COLO668 (cell line): Measurements from ENCODE around the gene TERF2IP.

Source experiments
- DNase-seq: peaks from one replicate; lab custom pipeline; 2025; ENCODE audit not compliant: unreplicated experiment; lab: John Stamatoyannopoulos, UW

Gene TERF2IP

GRCh38 chr16:75647492-75648264 is at the start of gene TERF2IP, which contains the start of gene KARS1:
Gene TERF2IP, plus strand, starts transcription at chr16:75647773. Its CDS starts 110 bp downstream, at chr16:75647883.
Gene KARS1, minus strand, starts transcription at chr16:75647665. Its CDS starts 26 bp downstream, at chr16:75647639.
- DNase-seq = peak; percentile 92

- DNase-seq = no peak
Observed at GRCh38 chr16:75599452-75600277, 47.9 kb upstream of the TERF2IP start.

- DNase-seq = no peak
Observed at GRCh38 chr16:75603241-75603640, 44.3 kb upstream of the TERF2IP start.

GRCh38 chr16:75606507-75606906 is 41.1 kb upstream of the TERF2IP start:
- DNase-seq = no peak

GRCh38 chr16:75614066-75614897 is 33.3 kb upstream of the TERF2IP start:
- DNase-seq = no peak

GRCh38 chr16:75615619-75616018 is 32.0 kb upstream of the TERF2IP start:
- no peak for DNase-seq

GRCh38 chr16:75616521-75617010 is 31.0 kb upstream of the TERF2IP start:
- DNase-seq = no peak

GRCh38 chr16:75617121-75617520 is 30.5 kb upstream of the TERF2IP start:
- no peak for DNase-seq

GRCh38 chr16:75618780-75619179 is 28.8 kb upstream of the TERF2IP start:
- DNase-seq = no peak

GRCh38 chr16:75620326-75621169 is 27.0 kb upstream of the TERF2IP start:
- no peak for DNase-seq

- DNase-seq = no peak
Observed at GRCh38 chr16:75621170-75621477, 26.4 kb upstream of the TERF2IP start.

GRCh38 chr16:75622761-75623605 is 24.6 kb upstream of the TERF2IP start, which contains the start of gene ADAT1:
Gene ADAT1, minus strand, starts transcription at chr16:75623281. Its CDS starts 2,482 bp downstream, at chr16:75620799.
- DNase-seq = peak; percentile 98

- DNase-seq = no peak
Observed at GRCh38 chr16:75624921-75625334, 22.6 kb upstream of the TERF2IP start.

- no peak for DNase-seq
Observed at GRCh38 chr16:75626806-75627205, 20.8 kb upstream of the TERF2IP start.

GRCh38 chr16:75627851-75628250 is 19.7 kb upstream of the TERF2IP start:
- DNase-seq = no peak

GRCh38 chr16:75628351-75628750 is 19.2 kb upstream of the TERF2IP start:
- no peak for DNase-seq

- DNase-seq = no peak
Observed at GRCh38 chr16:75629132-75629531, 18.4 kb upstream of the TERF2IP start.

GRCh38 chr16:75630052-75630451 is 17.5 kb upstream of the TERF2IP start:
- no peak for DNase-seq

- peak; percentile 75 for DNase-seq
Observed at GRCh38 chr16:75632857-75633256, 14.7 kb upstream of the TERF2IP start.
